Lower lobe of right lung (tissue), 2 donors: ENCODE results near the gene ZMPSTE24. TPM values are rescaled to one million over a fixed set of nuclear protein-coding genes. Genes with fewer than 3 reads are reported as not detected.

Experiments
- ATAC-seq, 2 donors: fragments of 200-7000 bp; cut with Tn5 transposase; one replicate each; pipeline ENCODE4 v1.9.1; 2020 to 2022; ENCODE audit warnings: mild to moderate bottlenecking in 2 of 2, moderate library complexity in 2 of 2
- DNase-seq: peaks from one replicate; pipeline ENCODE4 v3.0.0-alpha.2; 2020
- H3K27ac ChIP-seq: fragments of 200-600 bp; one replicate; pipeline ENCODE4 v1.8.0; 2022
- H3K27me3 ChIP-seq: fragments of 200-600 bp; one replicate; pipeline ENCODE4 v1.8.0; 2022; ENCODE audit warnings: low read depth
- H3K36me3 ChIP-seq: fragments of 200-600 bp; one replicate; pipeline ENCODE4 v1.8.0; 2022; ENCODE audit warnings: mild to moderate bottlenecking
- H3K4me1 ChIP-seq: fragments of 200-600 bp; one replicate; pipeline ENCODE4 v1.8.0; 2022
- H3K4me3 ChIP-seq: fragments of 200-600 bp; one replicate; pipeline ENCODE4 v1.8.0; 2022; ENCODE audit warnings: mild to moderate bottlenecking
- H3K9me3 ChIP-seq: fragments of 200-600 bp; one replicate; pipeline ENCODE4 v1.8.0; 2022
- CTCF ChIP-seq: fragments of 200-600 bp; IDR thresholded peaks from one replicate; pipeline ENCODE4 v1.8.0; 2022; ENCODE audit warnings: antibody characterized with exemption, mild to moderate bottlenecking
- intact Hi-C: fragments of 100-400 bp; cut with DNase I; formaldehyde crosslinking; loops from one replicate; pipeline ENCODE4 v1.11.0; 2022
- total RNA-seq: library from RNA; stranded (reverse); fragmentation: NEBNext Ultra II Directional; extraction: Animal tissue kit (Norgen Biotek cat#: 25700); gene quantifications from one replicate; pipeline ENCODE4 v1.2.1, GENCODE V29; 2021
- donor health status: DM: no; HTN: yes; CAD: no; lungs with severe emphysema.

The ZMPSTE24 gene
- total RNA-seq, 1 donor from 2014 or later: 42.5 TPM

GRCh38 chr1:40267767-40268187, 9.7 kb downstream of the ZMPSTE24 start:
- H3K27me3 ChIP-seq: no peaks in the 10 kb centered on the region
- intact Hi-C loops: no loop called here
- no peak for DNase-seq
- H3K9me3 ChIP-seq: no peaks in the 10 kb centered on the region
- H3K4me1 ChIP-seq: peaks cover 7% of the 10 kb centered on the region
- H3K4me3 ChIP-seq: no peak overlapping the region
- peak; percentile 86 to 87 for ATAC-seq
- H3K36me3 ChIP-seq: peaks cover 80% of the 10 kb centered on the region
- no peak for TF ChIP-seq CTCF
- H3K27ac ChIP-seq: peak overlapping the region; percentile 27

GRCh38 chr1:40268211-40268610, 10.2 kb downstream of the ZMPSTE24 start:
- peaks cover 80% of the 10 kb centered on the region for H3K36me3 ChIP-seq
- no peaks in the 10 kb centered on the region for H3K9me3 ChIP-seq
- no peak for DNase-seq
- peaks cover 3% of the 10 kb centered on the region for H3K4me1 ChIP-seq
- intact Hi-C loops: no loop called here
- no peak overlapping the region for H3K4me3 ChIP-seq
- ATAC-seq: no peak
- TF ChIP-seq CTCF: no peak
- H3K27ac ChIP-seq: peak overlapping the region; percentile 27
- H3K27me3 ChIP-seq: no peaks in the 10 kb centered on the region

GRCh38 chr1:40270152-40270834, 12.3 kb downstream of the ZMPSTE24 start:
- Histone ChIP-seq H3K9me3 (no peaks in the 10 kb centered on the region), H3K27me3 (no peaks in the 10 kb centered on the region), H3K4me3 (no peak overlapping the region), H3K27ac (no peak overlapping the region), H3K4me1 (no peaks in the 10 kb centered on the region), H3K36me3 (peaks cover 76% of the 10 kb centered on the region)
- DNase-seq (no peak), ATAC-seq (no peak)
- intact Hi-C loops: no loop called here
- no peak for TF ChIP-seq CTCF

GRCh38 chr1:40272653-40273213, 14.7 kb downstream of the ZMPSTE24 start:
- no peak for TF ChIP-seq CTCF
- no peak overlapping the region for H3K27ac ChIP-seq
- no peaks in the 10 kb centered on the region for H3K4me1 ChIP-seq
- H3K4me3 ChIP-seq: no peak overlapping the region
- H3K36me3 ChIP-seq: peaks cover 84% of the 10 kb centered on the region
- DNase-seq (no peak), ATAC-seq (no peak)
- H3K9me3 ChIP-seq: no peaks in the 10 kb centered on the region
- intact Hi-C loops: no loop called here
- H3K27me3 ChIP-seq: no peaks in the 10 kb centered on the region

GRCh38 chr1:40273547-40274166, 15.6 kb downstream of the ZMPSTE24 start:
- Histone ChIP-seq H3K36me3 (peaks cover 82% of the 10 kb centered on the region), H3K27me3 (no peaks in the 10 kb centered on the region), H3K4me1 (no peaks in the 10 kb centered on the region), H3K9me3 (no peaks in the 10 kb centered on the region), H3K27ac (no peak overlapping the region), H3K4me3 (no peak overlapping the region)
- intact Hi-C loops: no loop called here
- DNase-seq (no peak), ATAC-seq (no peak)
- no peak for TF ChIP-seq CTCF
